GM23338 (cell line): Measurements from ENCODE around the gene COL9A1.

ENCODE experiments used
- EZH2 ChIP-seq: fragments of 200-600 bp; sonication (generic); IDR thresholded peaks from one replicate; pipeline ENCODE4 v1.8.0; 2017; ENCODE audit warnings: antibody characterized with exemption, mild to moderate bottlenecking, low read depth; ENCODE audit not compliant: unreplicated experiment
- EZH2phosphoT487 ChIP-seq: fragments of 200-600 bp; sonication (generic); IDR thresholded peaks from one replicate; pipeline ENCODE4 v1.8.1; 2018; ENCODE audit warnings: antibody characterized with exemption; ENCODE audit not compliant: unreplicated experiment
- TF ChIP-seq, protein P1 (sequence below), 2 experiments: fragments of 200-600 bp in 1 of 2; sonication (generic) in 1 of 2; conservative IDR thresholded peaks; 2 replicates each; pipeline versions ENCODE4 v1.5.1 to v1.6.1; 2016 to 2017; ENCODE audit warnings: antibody characterized with exemption in 2 of 2, low read depth in 2 of 2, mild to moderate bottlenecking in 2 of 2, moderate library complexity in 1 of 2

DNA sequence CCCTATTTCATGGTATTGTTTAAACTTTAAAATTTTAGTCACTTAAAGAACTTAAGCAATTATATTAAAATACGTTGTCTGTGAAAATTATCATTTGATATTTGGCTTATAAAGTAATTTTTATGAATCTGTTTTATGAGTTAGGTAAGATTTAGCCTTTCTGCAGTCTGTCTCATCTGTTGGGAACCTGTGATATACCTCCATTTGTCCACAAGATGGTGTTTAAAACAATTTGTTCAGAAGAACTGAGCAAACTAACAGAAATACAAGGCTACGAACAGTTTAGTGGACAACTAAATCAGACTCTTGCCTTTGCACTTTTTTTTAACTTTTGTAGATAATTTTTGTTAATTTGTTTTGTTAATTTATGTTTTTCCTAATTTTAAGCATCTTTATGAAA, 92.4 kb downstream of the COL9A1 start:
- TF ChIP-seq, protein P1, sequence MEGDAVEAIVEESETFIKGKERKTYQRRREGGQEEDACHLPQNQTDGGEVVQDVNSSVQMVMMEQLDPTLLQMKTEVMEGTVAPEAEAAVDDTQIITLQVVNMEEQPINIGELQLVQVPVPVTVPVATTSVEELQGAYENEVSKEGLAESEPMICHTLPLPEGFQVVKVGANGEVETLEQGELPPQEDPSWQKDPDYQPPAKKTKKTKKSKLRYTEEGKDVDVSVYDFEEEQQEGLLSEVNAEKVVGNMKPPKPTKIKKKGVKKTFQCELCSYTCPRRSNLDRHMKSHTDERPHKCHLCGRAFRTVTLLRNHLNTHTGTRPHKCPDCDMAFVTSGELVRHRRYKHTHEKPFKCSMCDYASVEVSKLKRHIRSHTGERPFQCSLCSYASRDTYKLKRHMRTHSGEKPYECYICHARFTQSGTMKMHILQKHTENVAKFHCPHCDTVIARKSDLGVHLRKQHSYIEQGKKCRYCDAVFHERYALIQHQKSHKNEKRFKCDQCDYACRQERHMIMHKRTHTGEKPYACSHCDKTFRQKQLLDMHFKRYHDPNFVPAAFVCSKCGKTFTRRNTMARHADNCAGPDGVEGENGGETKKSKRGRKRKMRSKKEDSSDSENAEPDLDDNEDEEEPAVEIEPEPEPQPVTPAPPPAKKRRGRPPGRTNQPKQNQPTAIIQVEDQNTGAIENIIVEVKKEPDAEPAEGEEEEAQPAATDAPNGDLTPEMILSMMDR (conservative IDR thresholded peaks at IDR 0.05; ENCODE audit: low read depth in 2 of 2) = peak in 1 of 2 experiments; percentile 50; a peak in 3 of 4 replicates
- TF ChIP-seq EZH2 = no peak
- no peak for TF ChIP-seq EZH2phosphoT487
